ENCODE data around the gene TNFAIP8L1.

TNFAIP8L1 gene

GRCh38 chr19:4613254-4613751, 26.0 kb upstream of the TNFAIP8L1 start:
- no peak for DNase-seq

DNA sequence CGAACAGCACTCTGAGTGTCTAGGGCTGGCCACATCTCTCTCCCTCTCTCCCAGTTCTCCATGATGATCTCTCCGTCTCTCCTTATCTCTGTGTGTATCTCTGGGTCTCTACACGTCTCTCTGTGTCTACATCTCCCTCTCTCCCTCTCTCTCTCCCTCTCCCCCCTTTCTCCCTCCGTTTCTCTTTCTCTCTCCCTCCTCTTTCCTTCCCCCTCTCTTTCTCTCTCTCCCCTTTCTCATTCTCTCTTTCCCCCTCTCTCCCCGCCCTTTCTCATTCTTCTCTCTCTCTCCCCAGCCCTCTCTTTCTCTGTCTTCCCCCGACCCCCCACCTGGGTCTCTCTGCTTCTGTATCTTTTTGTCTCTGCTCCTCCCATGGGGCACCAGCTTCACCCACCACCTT, 21.3 kb upstream of the TNFAIP8L1 start:
- DNase-seq: no peak

GRCh38 chr19:4619668-4620294, 19.5 kb upstream of the TNFAIP8L1 start:
- DNase-seq: no peak

DNA sequence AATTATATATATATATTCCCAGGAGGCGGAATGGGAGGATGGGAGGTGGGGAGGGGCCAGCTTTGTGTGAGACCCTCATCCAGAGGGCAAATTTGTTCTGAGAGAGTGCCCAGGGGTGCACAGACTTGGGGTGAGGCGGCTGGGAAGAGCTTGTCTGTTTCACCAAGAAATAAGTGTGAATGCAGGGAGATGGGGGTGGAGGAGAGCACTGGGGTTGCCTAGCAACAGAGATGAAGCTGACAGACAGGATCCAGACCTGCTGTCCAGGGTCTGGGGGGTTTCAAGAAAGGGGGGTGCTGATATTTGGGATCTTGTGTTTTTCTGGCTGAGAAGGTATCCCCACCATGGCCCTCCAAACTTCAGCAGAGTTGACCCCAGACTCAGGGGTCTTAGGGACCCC, 18.6 kb upstream of the TNFAIP8L1 start:
- no peak for DNase-seq

GRCh38 chr19:4622695-4623421, 16.5 kb upstream of the TNFAIP8L1 start:
- DNase-seq: no peak

- no peak for DNase-seq
Observed at GRCh38 chr19:4624301-4624700, 15.0 kb upstream of the TNFAIP8L1 start.

DNA sequence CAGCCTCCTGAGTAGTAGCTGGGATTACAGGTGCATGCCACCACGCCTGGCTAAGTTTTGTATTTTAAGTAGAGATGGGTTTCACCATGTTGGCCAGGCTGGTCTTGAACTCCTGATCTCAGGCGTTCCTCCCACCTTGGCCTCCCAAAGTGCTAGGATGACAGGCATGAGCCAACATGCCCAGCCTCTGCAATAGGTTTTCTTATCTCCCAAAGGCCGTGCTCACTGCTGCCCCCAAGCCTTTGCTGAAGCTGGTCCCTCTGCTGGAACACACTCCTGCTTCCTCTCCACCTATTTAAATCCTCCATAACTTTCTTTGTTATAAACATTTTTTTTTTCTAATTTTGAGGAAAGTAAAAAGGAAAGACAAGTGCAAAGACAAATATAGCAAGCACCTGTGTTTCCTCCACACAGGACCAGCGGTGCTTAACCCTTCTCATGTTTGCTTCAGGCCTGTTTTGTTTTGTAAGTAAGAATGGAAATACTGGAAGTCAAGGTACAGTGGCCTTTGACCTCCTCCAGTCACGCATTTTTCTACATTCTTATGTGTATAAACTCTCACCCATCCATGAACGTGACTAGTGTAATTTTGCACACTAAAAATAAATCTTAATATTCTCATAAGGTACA, 14.5 kb upstream of the TNFAIP8L1 start:
- no peak for DNase-seq

GRCh38 chr19:4633140-4633967, 6.0 kb upstream of the TNFAIP8L1 start:
- peak; percentile 26 for DNase-seq

DNA sequence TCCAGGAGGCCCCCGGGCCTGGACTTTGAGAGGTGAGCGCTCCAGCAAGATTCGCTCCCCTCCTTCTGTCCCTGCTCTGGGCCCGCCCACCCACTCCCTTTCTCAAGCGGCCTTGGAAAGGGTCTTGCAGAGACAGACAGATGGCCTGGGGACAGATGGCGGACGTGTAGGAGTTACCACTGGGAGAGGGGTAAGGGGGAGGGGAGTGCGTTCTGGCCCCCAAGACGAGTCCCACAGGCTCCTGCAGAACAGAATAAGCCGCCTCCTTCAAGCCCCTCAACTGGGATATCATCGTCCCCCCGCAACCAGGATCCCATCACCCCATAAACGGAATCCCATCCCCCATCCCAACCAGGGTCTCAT, 3.6 kb upstream of the TNFAIP8L1 start:
- DNase-seq: no peak

GRCh38 chr19:4636151-4636717, 3.1 kb upstream of the TNFAIP8L1 start:
- DNase-seq: no peak

- DNase-seq: no peak
Observed at GRCh38 chr19:4636761-4637160, 2.6 kb upstream of the TNFAIP8L1 start.

DNA sequence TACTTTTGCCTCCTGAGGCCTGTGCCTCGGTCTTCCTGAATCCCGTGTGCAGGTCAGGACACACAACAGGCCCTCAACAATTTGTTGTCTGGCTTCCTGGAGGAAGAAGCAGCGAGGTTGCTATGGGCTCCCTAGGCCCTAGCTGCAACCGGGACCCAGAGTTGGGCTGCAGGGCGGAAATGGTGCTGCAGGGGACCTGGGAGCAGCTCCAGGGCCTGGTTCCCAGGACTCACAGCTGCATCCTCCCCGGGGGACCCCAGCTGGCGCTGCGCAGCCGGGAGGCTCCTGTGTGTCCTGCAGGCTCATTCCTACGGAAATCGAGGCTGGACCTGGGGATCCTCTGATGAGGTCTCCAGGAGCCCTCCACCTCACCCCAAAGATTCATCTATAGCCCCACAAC, 999 bp upstream of the TNFAIP8L1 start:
- no peak for DNase-seq

GRCh38 chr19:4639531-4640246, 373 bp downstream of the TNFAIP8L1 start:
- no peak for DNase-seq

DNA sequence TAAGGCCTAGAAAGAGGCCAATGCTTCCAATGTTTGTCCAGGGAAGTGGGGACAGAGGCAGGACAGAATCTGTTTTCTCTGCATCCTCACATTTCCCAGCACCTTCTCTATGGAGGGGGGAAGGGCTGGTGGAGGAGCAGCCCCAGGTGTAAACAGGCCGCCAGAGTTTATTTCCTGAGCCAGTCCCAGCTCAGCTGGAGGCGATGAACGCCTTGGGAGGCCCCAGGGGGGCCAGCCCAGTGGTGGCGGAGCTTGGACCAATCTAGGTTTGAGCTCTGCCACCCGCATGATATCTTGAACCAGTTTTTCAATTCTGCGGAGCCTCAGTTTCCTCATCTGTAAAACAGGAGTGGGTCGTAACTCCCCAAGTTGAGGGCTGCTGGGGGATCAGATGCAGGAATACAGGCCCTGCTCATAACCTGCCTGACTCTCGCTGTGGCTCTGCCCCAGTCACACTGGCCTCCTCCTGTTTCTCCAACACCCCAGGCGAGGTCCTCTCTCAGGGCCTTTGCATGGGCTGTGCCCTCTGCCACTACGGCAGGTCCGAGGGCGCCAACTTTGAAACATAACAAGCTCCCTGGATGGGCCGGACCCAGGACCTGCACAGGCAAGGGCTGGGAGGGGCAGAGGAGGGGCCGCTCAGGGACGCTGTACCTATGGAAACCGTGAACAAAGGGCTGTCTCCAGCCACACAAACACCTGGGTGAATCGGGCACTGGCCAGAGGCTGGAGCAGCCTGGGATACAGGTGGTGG, 1.1 kb downstream of the TNFAIP8L1 start:
- DNase-seq: no peak

GRCh38 chr19:4641132-4641531, 1.8 kb downstream of the TNFAIP8L1 start:
- no peak for DNase-seq

DNA sequence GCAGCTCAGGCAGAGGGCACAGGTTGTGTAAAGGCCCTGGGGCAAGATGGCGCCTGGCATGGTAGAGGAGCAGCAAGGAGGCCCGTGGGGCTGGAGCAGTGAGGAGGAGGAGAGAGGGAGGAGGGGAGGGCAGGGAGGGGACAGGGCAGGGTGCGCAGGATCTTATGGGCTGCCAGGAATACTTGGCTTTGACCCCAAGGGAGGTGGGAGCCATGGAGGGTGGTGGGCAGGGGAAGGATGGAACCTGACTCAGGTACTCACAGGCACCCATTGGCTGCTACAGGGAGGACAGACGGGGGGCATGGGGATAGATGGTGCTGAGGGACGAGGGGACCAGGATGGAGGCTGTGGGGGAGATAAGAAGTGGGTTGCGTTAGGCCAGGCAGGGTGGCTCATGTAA, 3.3 kb downstream of the TNFAIP8L1 start:
- no peak for DNase-seq

DNA sequence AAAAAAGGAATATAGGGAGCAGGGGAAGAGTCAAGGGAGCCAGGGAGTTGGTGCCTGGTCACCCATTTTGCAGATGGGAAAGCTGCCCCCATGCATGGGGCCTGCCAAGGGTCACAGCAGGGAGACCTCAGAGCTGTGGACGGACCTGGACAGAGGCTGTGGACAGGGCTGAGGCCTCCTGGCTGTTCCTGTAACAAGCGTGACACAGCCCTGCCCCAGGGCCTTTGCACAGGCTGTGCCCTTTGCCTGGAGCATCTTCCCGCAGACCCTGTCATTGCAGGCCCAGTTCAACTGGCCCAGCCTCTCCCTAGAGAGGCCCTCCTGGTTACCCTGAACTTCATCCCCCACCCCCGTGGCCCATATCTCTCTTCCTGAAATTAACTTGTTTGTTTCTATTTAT, 6.4 kb downstream of the TNFAIP8L1 start:
- DNase-seq: no peak

DNA sequence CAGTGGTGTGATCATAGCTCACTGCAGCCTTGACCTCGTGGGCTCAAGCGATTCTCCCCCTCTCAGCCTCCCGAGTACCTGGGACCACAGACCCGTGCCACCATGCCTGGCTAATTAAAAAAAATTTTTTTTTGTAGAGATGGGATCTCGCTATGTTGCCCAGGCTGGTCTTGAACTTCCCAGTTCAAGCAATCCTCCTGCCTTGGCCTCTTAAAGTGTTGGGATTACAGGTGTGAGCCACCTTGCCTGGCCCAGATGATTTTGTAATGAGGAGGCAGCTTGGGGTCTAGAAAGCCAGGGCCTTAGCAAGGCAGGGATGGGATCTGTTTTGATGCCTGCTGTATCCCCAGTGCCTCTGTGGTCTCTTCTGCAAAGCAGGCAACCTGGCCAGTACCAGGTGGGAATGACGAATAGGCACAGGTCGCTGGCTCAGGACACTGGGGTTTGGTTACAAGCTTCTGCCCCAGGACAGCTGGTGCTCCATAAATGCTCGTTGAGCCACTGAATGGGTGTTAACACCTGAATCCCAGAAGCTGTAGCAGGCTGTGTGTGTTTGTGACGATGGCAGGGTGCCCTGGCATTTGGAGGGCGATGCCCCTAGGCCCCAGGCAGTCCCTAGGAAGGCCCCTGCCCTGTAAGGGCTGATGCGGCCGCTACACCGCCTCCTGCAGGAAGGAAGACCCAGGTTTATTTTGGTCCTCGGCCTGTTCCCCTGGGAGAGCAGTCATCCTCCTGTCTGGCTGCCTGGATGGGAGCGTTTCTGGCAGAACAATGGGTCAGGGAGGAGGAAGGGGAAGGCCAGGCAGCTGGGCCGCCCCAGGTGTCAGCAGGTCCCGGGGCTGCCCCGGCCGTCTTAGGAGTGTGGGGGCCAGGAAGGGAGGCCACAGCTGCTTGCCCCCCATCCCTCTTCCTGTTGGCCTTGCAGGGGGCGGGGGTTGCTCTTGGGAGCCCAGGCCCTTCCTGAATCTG, 8.6 kb downstream of the TNFAIP8L1 start:
- DNase-seq: no peak

- no peak for DNase-seq
Observed at GRCh38 chr19:4649392-4650047, 10.2 kb downstream of the TNFAIP8L1 start.

- DNase-seq: no peak
Observed at GRCh38 chr19:4650159-4650558, 10.8 kb downstream of the TNFAIP8L1 start.
